HL-60/S4 treated with phorbol 12-myristate 13-acetate at 8.2 ng/mL for 4 days and 3 days (cell line): ENCODE results near the gene CABCOCO1.

Experiments
- in situ Hi-C: fragments of 300-500 bp; cut with MboI; formaldehyde crosslinking; loops from 2 replicates; pipeline ENCODE4 v1.15.0; 2022; ENCODE audit warnings: low sequenced_read_pairs

The CABCOCO1 gene

GRCh38 chr10:61752111-61753011, 89.6 kb downstream of the CABCOCO1 start:
- in situ Hi-C loops = no loop called here

- in situ Hi-C loops = no loop called here
Observed at GRCh38 chr10:61753453-61753852, 90.7 kb downstream of the CABCOCO1 start.

GRCh38 chr10:61754587-61755550, 92.1 kb downstream of the CABCOCO1 start:
- in situ Hi-C loops = no loop called here

- in situ Hi-C loops = no loop called here
Observed at GRCh38 chr10:61757001-61757400, 94.3 kb downstream of the CABCOCO1 start.

GRCh38 chr10:61757525-61758397, 95.0 kb downstream of the CABCOCO1 start:
- in situ Hi-C loops = no loop called here

- in situ Hi-C loops = no loop called here
Observed at GRCh38 chr10:61758433-61758832, 95.7 kb downstream of the CABCOCO1 start.

GRCh38 chr10:61759751-61760150, 97.0 kb downstream of the CABCOCO1 start:
- in situ Hi-C loops = no loop called here

- in situ Hi-C loops = no loop called here
Observed at GRCh38 chr10:61760943-61761824, 98.5 kb downstream of the CABCOCO1 start.

GRCh38 chr10:61761825-61762217, 99.1 kb downstream of the CABCOCO1 start:
- in situ Hi-C loops = no loop called here

- in situ Hi-C loops = no loop called here
Observed at GRCh38 chr10:61763778-61764177, 101.0 kb downstream of the CABCOCO1 start.

- in situ Hi-C loops = no loop called here
Observed at GRCh38 chr10:61764486-61764885, 101.8 kb downstream of the CABCOCO1 start.

GRCh38 chr10:61765176-61766087, 102.7 kb downstream of the CABCOCO1 start:
- in situ Hi-C loops = no loop called here

GRCh38 chr10:61766927-61767326, 104.2 kb downstream of the CABCOCO1 start:
- in situ Hi-C loops = no loop called here

- in situ Hi-C loops = no loop called here
Observed at GRCh38 chr10:61774031-61774430, 111.3 kb downstream of the CABCOCO1 start.

- in situ Hi-C loops = no loop called here
Observed at GRCh38 chr10:61775111-61775510, 112.4 kb downstream of the CABCOCO1 start.

GRCh38 chr10:61776615-61777266, 114.0 kb downstream of the CABCOCO1 start:
- in situ Hi-C loops = no loop called here

- in situ Hi-C loops = no loop called here
Observed at GRCh38 chr10:61778137-61778536, 115.4 kb downstream of the CABCOCO1 start.

GRCh38 chr10:61779276-61779675, 116.5 kb downstream of the CABCOCO1 start:
- in situ Hi-C loops = no loop called here
